HG02763 (cell line): ENCODE data around the gene KCTD13.
"Not testable (repeated sequence)": the region's sequence is repeated elsewhere in the genome, so short reads cannot be mapped to it uniquely, and the experiment has no call there.

Source experiments
- ATAC-seq: cut with Tn5 transposase; IDR thresholded peaks from one replicate; pipeline ENCODE4 v1.9.1; 2021; ENCODE audit warnings: mild to moderate bottlenecking, moderate library complexity; ENCODE audit not compliant: unreplicated experiment

KCTD13 gene

DNA sequence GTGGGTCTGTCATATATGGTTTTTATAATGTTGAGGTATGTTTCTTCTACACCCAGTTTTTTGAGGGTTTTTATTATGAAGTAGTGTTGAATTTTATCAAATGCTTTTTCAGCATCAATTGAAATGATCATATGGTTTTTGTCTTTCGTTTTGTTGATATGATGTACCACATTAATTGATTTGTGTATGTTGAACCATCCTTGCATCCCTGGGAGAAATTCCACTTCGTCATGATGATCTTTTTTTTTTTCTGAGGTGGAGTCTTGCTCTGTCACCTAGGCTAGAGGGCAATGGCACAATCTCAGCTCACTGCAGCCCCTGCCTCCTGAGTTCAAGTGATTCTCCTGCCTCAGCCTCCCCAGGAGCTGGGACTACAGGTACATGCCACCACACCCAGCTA, 21.9 kb upstream of the KCTD13 start:
- no peak for ATAC-seq

DNA sequence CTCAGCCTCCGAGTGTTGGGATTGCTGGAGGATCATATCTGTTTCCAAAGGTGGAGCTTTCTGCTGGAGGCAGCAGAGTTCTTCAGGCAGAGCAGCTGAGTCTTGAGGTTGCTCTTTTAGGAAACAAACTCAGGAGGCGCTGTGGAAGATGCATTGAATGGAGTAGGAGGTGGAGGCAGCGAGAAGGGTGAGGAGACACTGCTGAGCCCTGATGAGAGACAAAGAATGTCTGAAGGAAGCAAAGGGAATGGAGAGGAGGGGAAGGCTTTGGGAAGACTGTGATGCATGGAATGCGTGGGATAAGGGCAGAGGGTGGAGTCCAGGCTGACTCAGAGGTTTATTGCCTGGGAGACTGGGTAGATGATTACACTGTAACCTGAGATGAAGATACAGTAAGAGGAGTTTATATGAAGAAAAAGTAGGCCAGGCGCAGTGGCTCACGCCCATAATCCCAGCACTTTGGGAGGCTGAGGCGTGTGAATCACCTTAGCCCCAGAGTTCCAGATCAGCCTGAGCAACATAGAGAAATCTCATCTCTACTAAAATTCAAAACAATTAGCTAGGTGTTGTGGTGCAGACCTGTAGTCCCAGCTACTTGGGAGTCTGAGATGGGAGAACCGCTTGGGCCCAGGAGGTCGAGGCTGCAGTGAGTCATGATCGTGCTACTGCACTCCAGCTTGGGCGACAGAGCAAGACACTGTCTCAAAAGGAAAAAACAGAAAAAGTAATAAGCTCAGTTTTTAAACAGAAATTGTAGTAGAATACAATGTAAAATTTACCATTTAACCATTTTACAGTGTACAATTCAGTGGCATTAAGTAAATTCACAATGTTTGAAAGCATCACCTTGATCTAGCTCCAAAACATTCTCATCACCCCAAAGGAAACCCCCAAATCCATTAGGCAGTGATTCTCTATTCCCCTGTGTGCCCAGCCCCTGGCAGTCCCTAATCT, 18.1 kb upstream of the KCTD13 start:
- ATAC-seq: no peak

DNA sequence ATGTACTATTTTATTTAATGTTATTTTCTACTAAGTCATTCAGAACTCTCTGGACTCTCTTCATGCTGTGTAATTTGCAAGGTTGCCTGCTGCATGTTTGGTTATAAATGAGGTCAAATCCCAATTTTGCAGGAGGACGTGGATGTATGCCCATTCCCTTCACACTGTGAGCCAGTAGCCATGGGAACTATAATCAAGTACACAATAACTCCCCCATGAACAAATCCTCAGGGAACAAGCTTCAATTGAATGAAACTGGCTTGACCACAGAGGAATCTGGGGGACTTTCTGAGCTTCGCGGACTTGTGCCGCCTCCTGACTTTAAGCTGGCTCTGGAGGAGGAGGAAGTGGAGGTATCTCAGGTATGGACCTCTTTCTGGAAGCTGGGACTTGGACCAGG, 14.6 kb upstream of the KCTD13 start:
- no peak for ATAC-seq

DNA sequence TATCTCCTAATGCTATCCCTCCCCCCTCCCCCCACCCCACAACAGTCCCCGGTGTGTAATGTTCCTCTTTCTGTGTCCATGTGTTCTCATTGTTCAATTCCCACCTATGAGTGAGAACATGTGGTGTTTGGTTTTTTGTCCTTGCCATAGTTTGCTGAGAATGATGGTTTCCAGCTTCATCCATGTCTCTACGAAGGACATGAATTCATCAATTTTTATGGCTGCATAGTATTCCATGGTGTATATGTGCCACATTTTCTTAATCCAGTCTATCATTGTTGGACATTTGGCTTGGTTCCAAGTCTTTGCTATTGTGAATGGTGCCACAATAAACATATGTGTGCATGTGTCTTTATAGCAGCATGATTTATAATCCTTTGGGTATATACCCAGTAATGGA, 5.7 kb upstream of the KCTD13 start:
- ATAC-seq: not testable (repeated sequence)

DNA sequence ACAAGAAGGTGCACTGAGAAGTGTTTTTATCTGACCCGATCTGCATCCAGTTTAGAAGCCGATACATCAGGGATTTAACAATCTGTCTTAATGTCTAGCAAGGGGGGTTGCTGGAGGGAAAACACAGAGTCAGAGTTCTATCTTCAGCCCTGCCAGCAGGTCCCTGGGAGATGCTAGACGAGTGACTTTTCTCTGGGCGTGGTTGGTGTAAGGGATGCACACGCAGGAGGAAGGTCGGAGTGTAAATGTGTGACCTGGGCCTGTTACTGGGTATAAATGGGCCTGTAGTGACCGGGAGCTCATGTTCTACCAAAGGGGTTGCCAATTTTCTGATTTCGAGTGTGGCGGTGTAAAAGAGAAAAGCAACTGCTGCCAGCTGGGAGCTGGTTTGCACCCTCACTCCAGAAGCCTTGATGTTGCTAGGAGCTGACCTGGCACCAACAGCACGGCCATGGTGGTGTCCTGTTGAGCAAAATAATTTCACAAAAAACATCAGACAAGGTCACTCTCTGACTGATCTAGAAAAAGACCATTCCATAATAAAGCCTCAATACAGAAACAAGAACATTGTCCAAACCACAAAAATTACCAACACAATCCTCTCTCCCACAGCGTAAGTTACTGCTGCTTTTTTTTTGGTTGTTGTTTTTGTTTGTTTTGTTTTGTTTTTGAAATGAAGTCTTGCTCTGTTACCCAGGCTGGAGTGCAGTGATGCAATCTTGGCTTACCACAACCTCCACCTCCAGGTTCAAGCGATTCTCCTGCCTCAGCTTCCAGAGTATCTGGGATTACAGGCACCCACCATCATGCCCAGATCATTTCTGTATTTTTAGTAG, 1.3 kb upstream of the KCTD13 start:
- ATAC-seq: no peak

DNA sequence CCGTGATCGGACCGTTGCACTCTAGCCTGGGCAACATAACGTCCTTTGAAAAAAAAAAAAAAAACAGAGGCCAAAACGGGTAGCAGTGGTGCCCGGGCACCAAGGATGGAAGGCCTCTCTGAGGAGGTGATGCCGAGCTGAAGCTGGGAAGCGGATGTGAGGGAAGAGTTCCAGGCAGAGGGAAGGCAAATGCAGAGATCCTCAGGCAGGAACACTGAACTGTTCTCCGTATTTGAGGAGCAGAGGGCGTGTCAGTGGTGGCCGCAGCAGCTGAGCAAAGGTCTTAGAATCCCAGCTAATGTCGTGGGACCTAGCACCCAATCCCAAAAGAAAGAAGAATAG, 656 bp upstream of the KCTD13 start:
- ATAC-seq: no peak

DNA sequence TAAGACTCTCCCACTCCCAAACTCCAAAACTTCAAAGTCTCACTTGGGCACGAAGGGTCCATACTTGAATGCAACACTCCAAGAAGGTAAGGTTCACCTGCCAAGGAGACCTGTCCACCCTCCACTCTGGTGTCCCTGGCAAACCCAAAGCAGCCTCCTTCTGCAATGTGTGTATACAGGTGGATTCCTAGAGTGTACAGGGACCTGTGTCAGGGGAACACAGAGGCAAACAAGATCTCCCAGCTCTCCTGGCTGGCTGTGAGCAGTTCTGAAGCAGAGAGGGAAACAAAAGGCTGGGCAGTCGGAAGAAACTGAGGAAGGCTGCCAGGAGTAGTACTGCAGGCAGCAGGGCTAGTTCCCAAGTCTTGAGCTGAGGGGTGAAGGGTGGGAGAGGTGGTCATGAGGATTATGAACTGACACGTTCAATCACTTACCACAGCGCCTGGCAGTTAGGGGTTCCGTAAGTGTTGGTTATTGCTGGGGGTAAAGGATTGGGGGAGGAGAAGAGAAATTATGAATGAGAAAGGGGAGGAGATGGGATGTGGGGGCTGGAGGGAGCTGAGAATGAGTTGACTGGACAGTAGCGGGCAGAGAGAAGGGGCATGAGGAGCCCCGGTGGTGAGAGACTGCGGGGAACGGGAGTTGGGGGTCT, 795 bp downstream of the KCTD13 start:
- ATAC-seq: no peak

DNA sequence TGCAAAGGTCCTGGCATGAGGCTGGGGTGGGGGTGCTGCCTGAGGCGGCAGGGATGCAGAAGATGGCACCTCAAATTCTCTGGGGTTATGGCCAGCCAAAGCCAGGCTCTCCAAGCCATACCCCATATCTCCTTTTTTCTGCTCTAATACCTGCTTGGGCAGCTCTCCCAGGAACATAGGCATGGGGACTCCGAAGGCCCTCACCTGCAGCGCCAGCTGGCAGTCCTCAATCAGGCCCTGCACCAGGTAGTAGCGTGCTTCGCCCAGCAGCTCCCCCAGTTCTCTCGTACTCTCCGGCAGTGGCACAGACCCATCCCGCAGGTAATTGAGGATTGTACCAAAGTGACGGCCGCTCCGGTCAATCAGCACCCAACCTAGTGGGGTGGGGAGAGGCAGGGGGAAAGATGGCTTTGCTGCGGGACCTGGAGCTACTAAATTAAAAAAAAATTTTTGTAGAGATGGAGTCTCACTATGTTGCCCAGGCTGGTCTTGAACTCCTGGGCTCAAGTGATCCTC, 3.0 kb downstream of the KCTD13 start:
- ATAC-seq: no peak

DNA sequence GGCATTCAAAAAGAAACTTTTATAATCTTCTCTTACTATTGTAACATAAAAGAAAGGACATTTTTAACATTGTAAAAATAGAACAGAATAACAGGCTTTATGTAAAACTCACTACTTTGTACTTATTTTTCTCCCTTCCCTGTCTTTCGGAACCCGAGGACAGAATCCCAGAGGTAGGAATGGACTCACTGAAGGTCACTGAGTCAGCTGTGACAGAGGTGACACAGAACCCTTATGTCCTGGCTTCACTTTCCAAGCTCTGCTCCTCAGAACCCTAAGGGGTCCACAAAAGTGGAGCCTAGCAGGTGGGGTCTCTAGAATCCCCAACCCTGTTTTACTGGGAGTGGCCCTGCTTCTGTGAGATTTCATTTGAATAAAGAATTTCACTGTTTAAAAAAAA, 3.7 kb downstream of the KCTD13 start:
- no peak for ATAC-seq

DNA sequence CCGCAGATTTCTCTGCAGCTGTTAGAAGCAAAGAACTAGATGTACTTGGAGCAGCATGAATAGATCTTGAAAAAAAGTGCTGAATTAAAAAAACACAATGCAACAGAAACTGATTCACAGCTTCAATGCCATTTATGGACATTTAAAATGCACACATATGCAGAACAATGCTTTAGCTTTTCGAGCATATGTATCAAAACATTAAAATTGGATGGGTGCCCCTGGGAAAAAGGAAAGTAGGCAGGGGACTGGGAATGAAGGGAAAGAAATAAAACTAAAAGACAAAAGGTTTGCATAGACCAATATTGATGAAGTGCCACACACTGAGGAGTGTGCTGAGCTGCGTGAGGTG, 5.0 kb downstream of the KCTD13 start:
- no peak for ATAC-seq

DNA sequence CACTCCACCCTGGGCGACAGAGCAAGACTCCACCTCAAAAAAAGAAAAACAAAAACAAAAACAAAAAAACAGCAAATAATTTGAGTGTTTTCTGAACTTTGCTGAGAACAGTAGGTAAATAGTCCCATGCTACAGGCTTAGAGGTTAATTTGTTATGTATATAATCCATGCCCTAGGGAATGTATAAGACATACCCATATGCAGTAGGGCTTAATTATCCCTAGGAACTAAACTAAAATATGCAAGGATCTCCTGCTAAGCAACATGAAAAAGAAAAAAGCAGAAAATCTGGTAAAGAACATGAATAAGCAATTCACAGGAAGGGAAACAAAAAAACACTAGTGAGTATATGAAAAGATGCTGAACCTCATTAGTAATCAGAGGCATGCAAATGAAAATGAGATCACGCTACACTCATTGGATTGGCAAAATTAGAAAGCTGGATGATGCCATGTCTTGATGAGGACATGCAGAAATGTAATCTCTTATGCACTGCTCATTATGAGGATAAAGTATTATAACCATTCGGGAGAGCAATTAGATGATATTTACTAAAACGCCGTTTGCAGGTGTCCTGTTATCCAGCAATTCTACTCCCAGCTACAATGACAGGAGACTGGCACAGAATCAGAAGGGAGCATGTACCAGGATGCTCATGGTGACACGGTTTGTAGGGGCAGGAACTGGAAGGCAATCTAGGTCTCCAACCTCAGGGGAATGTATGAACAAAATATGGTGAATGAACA, 5.6 kb downstream of the KCTD13 start:
- no peak for ATAC-seq

DNA sequence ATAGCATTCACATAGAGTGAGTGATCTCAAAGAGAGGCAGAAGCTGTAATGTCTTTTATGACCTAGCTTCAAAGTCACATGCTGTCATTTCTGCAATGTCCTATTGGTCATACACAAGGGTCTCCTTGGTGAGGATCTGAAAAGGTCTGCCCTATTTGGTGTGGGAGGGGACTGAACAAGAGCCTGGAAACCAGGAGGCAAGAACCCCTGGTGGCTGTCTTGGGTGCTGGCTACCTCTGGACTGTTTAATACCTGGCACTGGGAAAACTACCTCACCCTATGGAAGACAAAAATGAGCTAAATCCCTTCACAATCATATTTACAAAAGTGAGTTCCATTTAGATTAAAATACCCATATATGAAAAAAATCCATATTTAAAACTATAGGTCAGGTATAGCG, 9.0 kb downstream of the KCTD13 start:
- no peak for ATAC-seq

DNA sequence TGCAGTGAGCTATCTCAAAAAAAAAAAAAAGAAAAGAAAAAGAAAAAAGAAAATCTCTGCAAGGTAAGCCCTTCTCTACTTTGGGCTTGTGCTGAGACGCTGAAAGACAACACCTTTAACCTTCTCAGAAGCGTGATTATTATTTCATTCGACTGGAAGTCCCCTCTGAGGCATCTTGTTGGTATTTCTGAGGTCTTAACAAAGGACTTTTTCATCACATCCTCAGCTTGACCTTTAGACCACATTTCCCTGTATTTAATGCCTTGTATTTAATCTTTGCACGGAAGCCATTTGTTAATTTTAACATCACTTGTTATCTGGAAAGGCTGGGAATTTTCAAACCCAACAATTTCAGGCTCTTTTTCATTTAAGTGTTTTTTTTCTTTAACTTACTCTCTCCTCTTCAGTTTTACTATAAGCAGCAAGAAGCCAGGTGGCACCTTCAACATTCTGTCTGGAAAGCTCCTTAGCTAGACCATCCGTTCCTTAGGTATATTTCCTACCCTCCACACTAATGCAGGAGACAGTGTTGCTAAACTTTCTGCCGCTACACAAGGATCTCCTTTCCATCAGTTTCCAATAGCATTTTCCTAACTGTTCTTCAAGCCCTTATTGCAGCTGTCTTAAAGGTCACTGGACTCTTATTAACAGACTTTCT, 10.3 kb downstream of the KCTD13 start:
- no peak for ATAC-seq

DNA sequence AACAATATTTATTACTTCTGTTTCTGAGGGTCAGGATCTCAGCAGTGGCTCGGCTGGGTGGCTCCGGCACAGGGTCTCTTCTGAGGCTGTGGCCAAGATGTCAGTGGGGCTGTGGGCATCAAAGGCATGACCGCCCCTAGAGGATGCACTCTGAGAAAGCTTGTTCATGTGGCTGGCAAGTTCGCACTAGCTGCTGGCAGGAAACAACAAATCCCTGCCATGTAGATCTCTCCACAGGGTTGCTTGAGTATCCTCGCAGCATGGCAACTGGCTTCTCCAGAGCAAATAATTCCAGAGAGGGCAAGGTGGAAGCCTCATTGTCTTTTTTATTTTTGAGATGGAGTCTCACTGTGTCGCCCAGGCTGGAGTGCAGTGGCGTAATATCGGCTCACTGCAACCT, 12.5 kb downstream of the KCTD13 start:
- no peak for ATAC-seq

DNA sequence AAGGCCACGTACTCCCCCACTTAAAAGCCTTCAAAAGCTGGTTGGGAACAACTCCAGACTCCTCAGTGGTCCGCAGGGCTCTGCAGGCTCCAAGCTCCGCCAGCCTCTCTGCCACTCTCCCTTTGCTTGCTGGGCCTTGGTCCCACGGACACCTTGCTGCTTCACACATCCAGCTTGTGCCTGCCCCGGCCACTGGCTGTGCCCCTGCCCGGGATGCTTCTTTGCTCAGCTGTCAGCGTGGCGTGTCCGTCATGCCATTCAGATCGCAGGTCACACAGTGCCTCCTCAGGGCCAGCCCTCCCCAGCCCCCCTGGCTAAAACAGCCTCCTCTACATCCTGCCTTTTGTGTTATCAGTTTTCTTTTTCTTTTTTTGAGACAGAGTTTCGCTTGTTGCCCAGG, 13.9 kb downstream of the KCTD13 start:
- no peak for ATAC-seq

DNA sequence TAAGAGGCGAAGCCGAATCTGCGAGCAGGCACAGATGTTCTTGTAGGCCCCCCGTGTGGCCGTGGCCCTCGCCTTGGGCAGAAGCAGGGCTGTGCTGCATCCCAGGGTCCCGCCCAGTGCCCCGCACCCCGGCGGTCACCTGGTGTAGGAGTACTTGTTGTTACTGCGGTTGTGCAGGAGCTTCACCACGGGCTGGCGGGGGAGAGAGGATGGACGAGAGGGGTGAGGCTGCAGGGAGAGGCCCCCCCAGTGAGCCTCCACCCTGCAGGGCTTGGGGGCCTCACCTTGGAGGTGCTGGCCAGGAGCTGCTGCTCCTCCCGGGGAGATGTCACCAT, 14.4 kb downstream of the KCTD13 start:
- no peak for ATAC-seq

DNA sequence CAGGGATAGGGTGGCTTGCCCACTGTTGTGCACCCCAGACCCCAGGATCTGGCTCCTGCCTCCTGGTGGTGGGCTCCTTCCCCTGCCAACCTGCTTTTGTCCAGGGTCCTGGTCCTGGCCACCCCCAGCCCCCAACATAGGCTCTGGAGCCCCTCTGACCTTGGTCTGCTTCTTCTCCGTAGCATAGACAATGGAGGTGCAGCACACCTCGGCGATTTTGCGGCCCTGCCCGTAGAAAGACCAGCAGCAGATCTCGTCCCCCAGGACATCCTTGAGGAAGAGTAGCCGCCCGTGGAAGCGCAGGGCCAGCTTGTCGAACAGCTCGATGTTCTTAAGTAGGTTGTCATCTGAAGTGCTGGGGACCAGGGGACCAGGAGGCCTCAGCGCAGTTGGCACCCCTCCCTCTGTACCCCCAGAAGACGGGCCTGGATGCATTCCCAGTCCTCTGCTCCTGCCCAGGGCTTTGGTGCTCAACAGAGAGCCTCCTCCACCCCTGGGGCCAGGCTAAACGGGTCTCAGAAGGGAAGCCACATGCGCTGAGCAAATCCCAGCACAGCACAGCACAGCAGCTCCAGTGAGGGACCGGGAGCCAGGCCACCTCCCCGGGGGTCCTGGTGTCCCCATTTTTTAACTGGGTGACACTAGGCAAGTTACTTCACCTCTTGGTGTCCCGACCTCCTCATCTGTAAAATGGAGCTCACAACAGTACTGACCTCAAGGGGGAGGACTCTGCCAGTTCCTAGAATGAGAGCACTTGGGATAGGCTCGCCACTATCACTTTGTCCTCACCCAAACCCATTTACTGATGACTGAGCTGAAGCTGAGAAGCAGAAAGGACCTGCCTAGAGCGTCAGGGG, 15.0 kb downstream of the KCTD13 start:
- no peak for ATAC-seq

DNA sequence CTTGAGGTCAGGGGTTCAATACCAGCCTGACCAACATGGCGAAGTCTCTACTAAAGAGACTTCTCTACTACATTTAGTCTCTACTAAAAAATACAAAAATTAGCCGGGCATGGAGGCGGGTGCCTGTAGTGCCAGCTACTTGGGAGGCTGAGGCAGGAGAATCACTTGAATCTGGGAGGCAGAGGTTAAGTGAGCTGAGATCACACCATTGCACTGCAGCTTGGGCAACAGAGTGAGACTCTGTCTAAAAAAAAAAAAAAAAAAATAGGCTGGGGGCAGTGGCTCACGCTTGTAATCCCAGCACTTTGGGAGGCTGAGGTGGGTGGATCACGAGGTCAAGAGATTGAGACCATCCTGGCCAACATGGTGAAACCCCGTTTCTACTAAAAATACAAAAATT, 16.2 kb downstream of the KCTD13 start:
- not testable (repeated sequence) for ATAC-seq

DNA sequence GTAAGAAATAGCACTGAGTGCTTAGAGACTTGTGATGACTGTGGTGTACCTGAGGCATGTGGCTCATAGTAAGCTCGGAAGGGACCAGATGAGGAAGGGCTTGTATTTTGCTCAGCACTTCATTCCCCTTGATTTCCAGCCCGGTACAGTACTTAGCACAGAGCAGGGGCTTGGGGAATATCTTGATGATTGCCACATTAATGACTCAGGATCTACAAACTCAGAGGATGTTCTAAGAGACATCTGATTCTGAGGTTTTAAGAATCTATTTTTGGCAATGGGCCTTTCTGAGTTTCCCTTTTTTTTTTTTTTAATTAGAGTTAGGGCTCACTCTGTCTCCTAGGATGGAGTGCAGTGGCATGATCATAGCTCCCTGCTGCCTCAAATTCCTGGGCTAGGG, 16.6 kb downstream of the KCTD13 start:
- ATAC-seq: no peak
